Measurements from ENCODE around the gene DDX28. TPM values are rescaled to one million over a fixed set of nuclear protein-coding genes. Genes with fewer than 3 reads are reported as not detected.
"Not testable (repeated sequence)": the region's sequence is repeated elsewhere in the genome, so short reads cannot be mapped to it uniquely, and the experiment has no call there.

The DDX28 gene
- total and polyA plus RNA-seq, 2 experiments from 2014 or later = 12.2 to 23.8 TPM

DNA sequence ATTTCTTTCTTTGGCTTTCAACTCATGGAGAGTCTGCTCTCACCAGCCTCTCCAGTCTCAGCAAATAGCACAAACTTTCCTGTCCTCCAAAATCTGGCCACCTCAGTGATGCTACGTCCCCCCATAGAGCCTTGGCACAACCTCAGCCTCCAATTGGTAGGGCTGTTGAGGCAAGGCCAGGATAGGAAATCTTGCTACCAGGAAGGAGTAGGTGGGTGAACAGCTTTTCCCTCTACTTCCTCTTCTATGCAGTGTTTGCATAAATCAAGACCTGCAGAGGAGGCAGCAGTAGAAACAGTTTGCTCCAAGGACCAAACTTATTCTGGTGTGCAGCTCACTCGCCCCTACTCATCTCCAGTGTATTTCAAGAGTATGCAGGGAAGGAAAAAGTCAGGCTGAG lies 23.0 kb downstream of the DDX28 start:
- H3K4me3 ChIP-seq = no peak overlapping the region
- no peaks in the 10 kb centered on the region for H3K9me2 ChIP-seq (ENCODE audit: insufficient read depth)
- no peak for ATAC-seq
- H3K27me3 ChIP-seq (ENCODE audit: insufficient read depth) = no peaks in the 10 kb centered on the region
- H3K36me3 ChIP-seq (ENCODE audit: insufficient read depth) = no peaks in the 10 kb centered on the region
- Mint-ChIP-seq H3K9me3 (no peaks in the 10 kb centered on the region), H3K36me3 (ENCODE audit: low read depth) (no peaks in the 10 kb centered on the region), H3K4me1 (no peaks in the 10 kb centered on the region), H3K4me3 (no peak overlapping the region), H3K27me3 (ENCODE audit: insufficient read depth, low read depth, poor library complexity) (peaks cover 6% of the 10 kb centered on the region), H3K27ac (no peak overlapping the region)
- no peaks in the 10 kb centered on the region for H3K4me1 ChIP-seq (ENCODE audit: insufficient read depth)
- H2AFZ ChIP-seq = no peak overlapping the region
- H3K79me2 ChIP-seq (replicated peaks; ENCODE audit: insufficient read depth) = no peaks in the 10 kb centered on the region
- no peak for DNase-seq (ENCODE audit: low spot score)
- no peak overlapping the region for H3K4me2 ChIP-seq
- no peaks in the 10 kb centered on the region for H4K20me1 ChIP-seq (replicated peaks; ENCODE audit: insufficient read depth)
- no peak overlapping the region for H3K27ac ChIP-seq (ENCODE audit: low read depth)
- H3F3A ChIP-seq (replicated peaks; ENCODE audit: low read depth) = 0 out of 2 replicates have a peak, but pooled peaks cover 3% of the 10 kb centered on the region
- TF ChIP-seq, protein P1, sequence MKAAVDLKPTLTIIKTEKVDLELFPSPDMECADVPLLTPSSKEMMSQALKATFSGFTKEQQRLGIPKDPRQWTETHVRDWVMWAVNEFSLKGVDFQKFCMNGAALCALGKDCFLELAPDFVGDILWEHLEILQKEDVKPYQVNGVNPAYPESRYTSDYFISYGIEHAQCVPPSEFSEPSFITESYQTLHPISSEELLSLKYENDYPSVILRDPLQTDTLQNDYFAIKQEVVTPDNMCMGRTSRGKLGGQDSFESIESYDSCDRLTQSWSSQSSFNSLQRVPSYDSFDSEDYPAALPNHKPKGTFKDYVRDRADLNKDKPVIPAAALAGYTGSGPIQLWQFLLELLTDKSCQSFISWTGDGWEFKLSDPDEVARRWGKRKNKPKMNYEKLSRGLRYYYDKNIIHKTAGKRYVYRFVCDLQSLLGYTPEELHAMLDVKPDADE (IDR thresholded peaks at IDR 0.05) = no peak

DNA sequence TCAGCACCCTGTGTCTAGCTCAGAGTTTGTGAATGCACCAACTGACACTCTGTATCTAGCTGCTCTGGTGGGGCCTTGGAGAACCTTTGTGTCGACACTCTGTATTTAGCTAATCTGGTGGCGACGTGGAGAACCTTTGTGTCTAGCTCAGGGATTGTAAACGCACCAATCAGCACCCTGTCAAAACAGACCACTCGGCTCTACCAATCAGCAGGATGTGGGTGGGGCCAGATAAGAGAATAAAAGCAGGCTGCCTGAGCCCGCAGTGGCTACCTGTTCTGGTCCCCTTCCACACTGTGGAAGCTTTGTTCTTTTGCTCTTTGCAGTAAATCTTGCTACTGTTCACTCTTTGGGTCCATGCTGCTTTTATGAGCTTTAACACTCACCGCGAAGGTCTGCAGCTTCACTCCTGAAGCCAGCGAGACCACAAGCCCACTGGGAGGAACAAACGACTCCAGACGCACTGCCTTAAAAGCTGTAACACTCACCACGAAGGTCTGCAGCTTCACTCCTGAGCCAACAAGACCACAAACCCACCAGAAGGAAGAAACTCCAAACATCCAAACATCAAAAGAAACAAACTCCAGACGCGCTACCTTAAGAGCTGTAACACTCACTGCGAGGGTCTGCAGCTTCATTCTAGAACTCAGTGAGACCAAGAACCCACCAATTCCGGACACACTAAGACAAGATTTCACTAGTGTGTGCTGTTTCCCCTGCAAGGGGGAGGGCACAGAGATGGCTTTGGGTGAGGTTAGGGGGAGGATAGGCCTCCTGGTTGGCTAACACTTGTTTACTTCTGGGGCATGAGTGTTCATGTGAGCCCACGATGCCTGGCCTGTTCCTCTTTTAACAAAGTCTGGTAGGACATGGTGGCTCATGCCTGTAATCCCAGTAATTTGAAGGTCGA lies 24.0 kb downstream of the DDX28 start, which contains the start of gene DPEP2:
Gene DPEP2, minus strand, starts transcription at position 706 of the 910 bp plus-strand sequence. CDS start 6,272 bp downstream, outside the sequence.
- not testable (repeated sequence) for H3K9me2 ChIP-seq (ENCODE audit: insufficient read depth); H3K4me1 Mint-ChIP-seq; ATAC-seq; H3K4me3 Mint-ChIP-seq; H3K27me3 Mint-ChIP-seq (ENCODE audit: insufficient read depth, low read depth, poor library complexity); H3K36me3 ChIP-seq (ENCODE audit: insufficient read depth); H3K27ac Mint-ChIP-seq; H3K4me1 ChIP-seq (ENCODE audit: insufficient read depth); H3K4me2 ChIP-seq; H4K20me1 ChIP-seq (replicated peaks; ENCODE audit: insufficient read depth); H3K36me3 Mint-ChIP-seq (ENCODE audit: low read depth); H3K9me3 Mint-ChIP-seq; H3F3A ChIP-seq (replicated peaks; ENCODE audit: low read depth); DNase-seq (ENCODE audit: low spot score); H3K4me3 ChIP-seq; H3K27ac ChIP-seq (ENCODE audit: low read depth); H3K79me2 ChIP-seq (replicated peaks; ENCODE audit: insufficient read depth); H3K27me3 ChIP-seq (ENCODE audit: insufficient read depth)
- peak within 1 kb of the TSS; percentile 63 for H2AFZ ChIP-seq

DNA sequence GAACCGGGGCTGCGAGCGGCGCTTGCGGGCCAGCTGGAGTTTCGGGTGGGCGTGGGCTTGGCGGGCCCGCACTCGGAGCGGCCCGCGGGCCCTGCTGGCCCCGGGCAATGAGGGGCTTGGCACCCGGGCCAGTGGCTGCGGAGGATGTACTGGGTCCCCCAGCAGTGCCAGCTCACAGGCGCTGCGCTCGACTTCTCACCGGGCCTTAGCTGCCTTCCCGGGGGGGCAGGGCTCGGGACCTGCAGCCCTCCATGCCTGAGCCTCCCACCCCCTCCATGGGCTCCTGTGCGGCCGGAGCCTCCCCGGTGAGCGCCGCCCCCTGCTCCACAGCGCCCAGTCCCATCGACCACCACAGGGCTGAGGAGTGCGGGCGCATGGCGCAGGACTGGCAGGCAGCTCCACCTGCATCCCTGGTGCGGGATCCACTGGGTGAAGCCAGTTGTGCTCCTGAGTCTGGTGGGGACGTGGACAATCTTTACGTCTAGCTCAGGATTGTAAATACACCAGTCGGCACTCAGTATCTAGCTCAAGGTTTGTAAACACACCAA lies 24.7 kb downstream of the DDX28 start:
- H2AFZ ChIP-seq = peak overlapping the region; percentile 85; the same call in 1 of the 2 replicates
- H3K9me3 Mint-ChIP-seq; H3K9me2 ChIP-seq (ENCODE audit: insufficient read depth); H3K4me3 Mint-ChIP-seq; H3K27ac Mint-ChIP-seq; H4K20me1 ChIP-seq (replicated peaks; ENCODE audit: insufficient read depth); H3K4me1 Mint-ChIP-seq; H3K27me3 Mint-ChIP-seq (ENCODE audit: insufficient read depth, low read depth, poor library complexity); H3K79me2 ChIP-seq (replicated peaks; ENCODE audit: insufficient read depth); H3K4me3 ChIP-seq; H3K4me1 ChIP-seq (ENCODE audit: insufficient read depth); ATAC-seq; H3K36me3 ChIP-seq (ENCODE audit: insufficient read depth); H3K27ac ChIP-seq (ENCODE audit: low read depth); H3K36me3 Mint-ChIP-seq (ENCODE audit: low read depth); H3K27me3 ChIP-seq (ENCODE audit: insufficient read depth); DNase-seq (ENCODE audit: low spot score); H3F3A ChIP-seq (replicated peaks; ENCODE audit: low read depth); H3K4me2 ChIP-seq: not testable (repeated sequence)

DNA sequence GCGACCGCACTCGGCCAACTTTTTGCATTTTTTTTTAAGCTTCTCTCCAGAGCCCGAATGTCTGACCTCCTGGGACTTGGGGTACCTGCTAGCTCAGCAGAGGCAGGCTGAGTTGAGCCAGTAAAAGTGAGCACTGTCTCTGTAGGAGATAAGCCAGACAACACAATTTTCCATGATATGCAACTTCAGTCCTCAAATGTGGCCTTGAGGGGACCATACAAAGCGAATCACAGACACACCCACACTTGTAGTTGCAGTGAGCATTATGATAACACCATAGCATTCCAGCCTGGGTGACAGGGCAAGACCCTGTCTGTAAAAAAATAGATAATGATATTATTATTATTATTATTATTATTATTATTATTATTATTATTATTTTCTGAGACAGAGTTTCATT lies 26.4 kb downstream of the DDX28 start:
- H3K27me3 ChIP-seq (ENCODE audit: insufficient read depth) = peaks cover 3% of the 10 kb centered on the region; the same call in 1 of the 2 replicates
- no peak overlapping the region for H3K4me3 ChIP-seq
- no peak overlapping the region for H3K4me2 ChIP-seq
- H3F3A ChIP-seq (replicated peaks; ENCODE audit: low read depth) = 0 out of 2 replicates have a peak, but pooled peaks cover 3% of the 10 kb centered on the region
- no peaks in the 10 kb centered on the region for H4K20me1 ChIP-seq (replicated peaks; ENCODE audit: insufficient read depth)
- no peaks in the 10 kb centered on the region for H3K4me1 ChIP-seq (ENCODE audit: insufficient read depth)
- no peaks in the 10 kb centered on the region for H3K79me2 ChIP-seq (replicated peaks; ENCODE audit: insufficient read depth)
- DNase-seq (ENCODE audit: low spot score) (no peak), ATAC-seq (no peak)
- no peaks in the 10 kb centered on the region for H3K36me3 ChIP-seq (ENCODE audit: insufficient read depth)
- H3K4me3 Mint-ChIP-seq = no peak overlapping the region
- no peaks in the 10 kb centered on the region for H3K9me2 ChIP-seq (ENCODE audit: insufficient read depth)
- H3K27me3 Mint-ChIP-seq (ENCODE audit: insufficient read depth, low read depth, poor library complexity) = peaks cover 15% of the 10 kb centered on the region
- no peaks in the 10 kb centered on the region for H3K9me3 Mint-ChIP-seq
- H3K36me3 Mint-ChIP-seq (ENCODE audit: low read depth) = no peaks in the 10 kb centered on the region
- H2AFZ ChIP-seq = no peak overlapping the region
- no peak overlapping the region for H3K27ac ChIP-seq (ENCODE audit: low read depth)
- H3K4me1 Mint-ChIP-seq = no peaks in the 10 kb centered on the region
- H3K27ac Mint-ChIP-seq = no peak overlapping the region
- no peak for TF ChIP-seq STAT1 (IDR thresholded peaks at IDR 0.05; ENCODE audit: unreplicated experiment)
- no peak for TF ChIP-seq EZH2 (IDR thresholded peaks at IDR 0.05; ENCODE audit: low read depth, unreplicated experiment)
- TF ChIP-seq, protein P2, sequence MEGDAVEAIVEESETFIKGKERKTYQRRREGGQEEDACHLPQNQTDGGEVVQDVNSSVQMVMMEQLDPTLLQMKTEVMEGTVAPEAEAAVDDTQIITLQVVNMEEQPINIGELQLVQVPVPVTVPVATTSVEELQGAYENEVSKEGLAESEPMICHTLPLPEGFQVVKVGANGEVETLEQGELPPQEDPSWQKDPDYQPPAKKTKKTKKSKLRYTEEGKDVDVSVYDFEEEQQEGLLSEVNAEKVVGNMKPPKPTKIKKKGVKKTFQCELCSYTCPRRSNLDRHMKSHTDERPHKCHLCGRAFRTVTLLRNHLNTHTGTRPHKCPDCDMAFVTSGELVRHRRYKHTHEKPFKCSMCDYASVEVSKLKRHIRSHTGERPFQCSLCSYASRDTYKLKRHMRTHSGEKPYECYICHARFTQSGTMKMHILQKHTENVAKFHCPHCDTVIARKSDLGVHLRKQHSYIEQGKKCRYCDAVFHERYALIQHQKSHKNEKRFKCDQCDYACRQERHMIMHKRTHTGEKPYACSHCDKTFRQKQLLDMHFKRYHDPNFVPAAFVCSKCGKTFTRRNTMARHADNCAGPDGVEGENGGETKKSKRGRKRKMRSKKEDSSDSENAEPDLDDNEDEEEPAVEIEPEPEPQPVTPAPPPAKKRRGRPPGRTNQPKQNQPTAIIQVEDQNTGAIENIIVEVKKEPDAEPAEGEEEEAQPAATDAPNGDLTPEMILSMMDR (conservative IDR thresholded peaks at IDR 0.05; ENCODE audit: low read depth in 2 of 2) = no peak
- TF ChIP-seq ZNF331 (CRISPR knock-in tag; IDR thresholded peaks at IDR 0.05; ENCODE audit: low read depth) = no peak
- no peak for TF ChIP-seq NANOG (IDR thresholded peaks at IDR 0.05; ENCODE audit: borderline replicate concordance)

All from GM23338 (cell line).